ENCODE measurements around the gene HSD3B1.

HSD3B1 gene

DNA sequence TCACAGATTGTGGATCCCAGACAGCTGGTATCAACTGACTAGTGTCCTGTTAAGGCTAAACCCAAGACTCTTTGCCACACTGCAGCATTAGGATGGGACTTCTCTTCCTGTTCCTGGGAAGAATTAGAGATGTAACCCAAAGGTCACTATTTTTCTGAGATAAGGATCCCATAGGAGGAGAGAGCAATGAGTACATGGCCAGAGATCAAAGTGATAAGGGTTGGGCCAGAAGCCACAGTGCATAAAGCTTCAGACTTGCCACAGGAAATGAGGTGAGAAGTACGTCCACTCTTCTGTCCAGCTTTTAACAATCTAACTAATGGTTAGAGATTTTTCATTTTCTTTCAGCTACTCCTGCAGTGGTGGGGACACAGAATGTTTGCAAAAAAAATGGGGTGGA is at the start of gene HSD3B1:
HSD3B1 (plus strand) TSS at position 270 of the 400 bp plus-strand sequence. CDS start 267 bp downstream, outside the sequence.
- no peak for DNase-seq (ENCODE audit: low read depth)

DNA sequence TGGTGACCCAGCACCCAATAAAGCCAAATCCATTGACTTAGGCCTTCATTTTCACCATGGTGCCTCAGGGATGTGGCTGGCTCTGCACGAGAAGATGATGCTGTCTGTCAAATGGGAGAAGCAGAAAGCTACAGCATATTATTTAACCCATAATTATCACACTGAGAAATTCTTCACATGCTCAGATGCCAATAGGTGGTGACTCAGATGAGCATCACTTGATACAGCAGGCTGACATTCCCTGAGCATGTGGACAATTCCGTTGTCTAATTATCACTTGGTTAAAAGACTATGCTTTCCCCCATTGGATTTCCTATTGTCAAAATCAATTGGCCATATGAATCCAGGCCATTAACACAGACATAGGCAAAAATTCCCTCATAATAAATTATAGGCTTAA is 44.0 kb upstream of the HSD3B1 start:
- DNase-seq (ENCODE audit: low read depth), result no peak

DNA sequence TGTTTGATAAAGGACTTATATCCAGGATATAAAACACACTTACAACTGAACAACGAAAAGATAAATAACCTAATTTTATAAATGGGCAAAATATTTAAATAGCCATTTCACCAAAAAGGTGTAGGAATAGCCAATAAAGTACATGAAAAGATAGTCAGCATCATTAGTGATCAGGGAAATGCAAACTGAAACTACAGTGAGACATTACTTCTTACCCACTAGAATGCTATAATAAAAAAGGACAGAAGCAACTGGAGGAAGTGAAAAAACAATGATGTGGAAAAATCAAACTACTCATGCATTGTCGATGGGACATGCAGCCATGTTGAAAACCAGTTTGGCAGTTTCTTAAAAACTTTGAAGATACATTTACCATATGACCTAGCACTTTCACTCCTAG is 43.4 kb upstream of the HSD3B1 start:
- no peak for DNase-seq (ENCODE audit: low read depth)

DNA sequence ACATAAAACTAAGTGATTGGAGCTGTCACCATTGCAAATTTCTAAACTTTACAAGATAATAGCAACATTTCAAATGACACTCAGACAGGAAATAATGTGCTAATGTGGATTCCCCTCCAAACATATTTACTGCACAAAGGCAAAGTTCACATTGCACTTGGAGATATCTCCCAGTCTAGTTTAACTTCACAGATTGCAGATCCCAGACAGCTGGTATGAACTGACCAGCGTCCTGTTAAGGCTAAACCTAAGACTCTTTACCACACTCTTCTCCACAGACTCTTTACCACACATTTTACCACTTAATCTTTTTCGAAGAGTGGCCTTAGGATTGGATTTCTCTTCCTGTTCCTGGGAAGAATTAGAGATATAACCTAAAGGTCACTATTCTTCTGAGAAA is 40.6 kb upstream of the HSD3B1 start:
- no peak for DNase-seq (ENCODE audit: low read depth)

DNA sequence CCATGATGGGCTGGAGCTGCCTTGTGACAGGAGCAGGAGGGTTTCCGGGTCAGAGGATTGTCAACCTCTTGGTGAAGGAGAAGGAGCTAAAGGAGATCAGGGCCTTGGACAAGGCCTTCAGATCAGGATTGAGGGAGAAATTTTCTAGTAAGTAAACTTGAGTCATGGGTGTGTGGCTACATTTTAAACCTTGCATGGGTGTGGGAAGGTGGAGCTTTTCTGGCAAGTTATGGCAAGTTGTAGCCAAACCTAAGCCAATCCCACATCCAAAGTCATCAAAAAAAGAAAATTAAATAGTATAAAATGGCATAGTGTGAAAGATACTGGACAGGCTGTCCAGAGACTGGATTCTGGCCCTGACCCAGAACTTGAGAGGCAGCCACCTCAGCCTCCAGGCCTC is 39.8 kb upstream of the HSD3B1 start:
- DNase-seq (ENCODE audit: low read depth), result no peak

DNA sequence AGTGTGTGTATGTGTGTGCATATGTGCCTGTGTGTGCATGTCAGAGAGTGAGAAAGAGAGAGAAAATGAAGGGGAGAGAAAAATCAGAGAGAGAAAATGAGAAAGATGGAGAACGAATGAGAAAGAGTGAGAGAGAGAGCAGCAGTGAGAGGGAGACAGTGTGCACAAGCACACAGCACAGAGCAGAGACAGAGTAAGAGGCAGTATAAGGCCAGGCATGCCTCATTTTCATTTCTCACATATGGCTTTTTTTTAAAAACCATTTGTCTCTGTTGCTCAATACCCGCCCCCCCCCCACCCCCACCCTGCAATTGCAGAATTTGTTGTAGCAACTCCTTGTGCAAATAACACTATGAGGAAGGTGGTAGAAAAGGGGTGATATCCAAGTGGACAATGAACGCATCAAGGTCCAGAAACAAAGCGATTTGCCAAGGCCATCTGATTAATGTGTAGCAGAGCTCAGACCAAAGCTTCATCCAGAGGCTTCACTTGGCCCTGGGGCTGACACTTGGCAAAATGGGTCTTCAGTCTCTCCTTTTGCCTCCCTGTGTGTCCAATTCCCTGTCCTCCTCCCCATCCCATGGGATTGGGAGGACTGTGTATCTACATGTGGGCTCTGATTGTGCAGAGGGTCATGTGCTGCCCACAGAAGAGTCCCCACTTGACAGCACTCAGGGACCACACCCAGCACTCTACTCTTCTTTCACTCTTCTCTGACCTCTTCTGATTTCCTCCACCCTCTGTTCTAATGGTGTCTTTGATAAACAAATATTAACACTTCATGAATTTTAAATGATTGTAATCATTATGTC is 38.9 kb upstream of the HSD3B1 start:
- no peak for DNase-seq (ENCODE audit: low read depth)

DNA sequence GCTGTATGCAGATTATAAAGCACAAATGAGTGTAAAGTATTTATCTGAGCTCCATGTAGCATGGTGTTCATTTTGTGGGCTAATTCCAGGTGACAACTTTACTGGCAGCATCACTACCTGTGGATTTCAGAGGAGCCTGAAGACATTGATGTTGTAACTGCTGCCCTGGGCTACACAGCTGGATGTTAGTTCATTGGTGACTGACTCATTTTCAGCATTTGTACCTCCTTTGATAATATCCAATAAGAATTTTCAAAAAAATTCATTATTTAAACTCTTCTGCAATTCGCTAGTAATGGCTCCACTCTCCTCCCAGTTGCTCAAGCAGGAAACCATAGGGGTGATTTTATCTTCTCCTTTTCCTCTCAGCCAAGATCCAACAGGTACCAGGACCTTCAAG is 37.3 kb upstream of the HSD3B1 start:
- DNase-seq (ENCODE audit: low read depth), result no peak

DNA sequence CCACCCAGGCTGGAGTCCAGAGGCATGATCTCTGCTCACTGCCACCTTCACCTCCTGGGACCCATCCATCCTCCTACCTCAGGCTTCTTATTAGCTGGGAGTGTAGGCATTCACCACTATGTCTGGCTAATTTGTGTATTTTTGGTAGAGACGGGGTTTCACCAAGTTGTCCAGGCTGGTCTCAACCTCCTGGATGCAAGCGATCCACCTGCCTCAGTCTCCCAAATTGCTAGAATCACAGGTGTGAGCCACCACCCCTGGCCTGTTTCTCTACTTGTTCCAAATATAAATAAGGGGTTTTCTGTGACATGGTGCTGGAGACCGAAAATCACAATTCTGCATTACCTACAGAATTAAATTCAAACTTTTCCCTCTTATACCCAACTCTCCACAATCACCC is 36.6 kb upstream of the HSD3B1 start:
- DNase-seq (ENCODE audit: low read depth), result no peak

DNA sequence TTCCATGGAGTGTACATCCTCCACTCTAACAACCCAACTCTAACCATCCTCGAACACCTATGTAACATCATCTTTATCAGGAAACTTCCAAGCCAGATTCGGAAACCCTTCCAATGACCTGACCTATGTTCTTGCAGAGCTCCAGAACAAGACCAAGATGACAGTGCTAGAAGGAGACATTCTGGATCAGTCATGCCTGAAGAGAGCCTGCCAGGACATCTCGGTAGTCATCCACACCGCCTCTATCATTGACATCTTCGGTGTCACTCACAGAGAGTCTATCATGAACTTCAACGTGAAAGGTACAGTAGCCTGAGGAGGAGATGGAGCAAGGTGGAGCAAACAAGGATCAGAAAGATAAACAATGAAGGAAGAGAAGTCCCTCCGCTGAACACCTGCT is 36.1 kb upstream of the HSD3B1 start:
- DNase-seq (ENCODE audit: low read depth), result no peak

DNA sequence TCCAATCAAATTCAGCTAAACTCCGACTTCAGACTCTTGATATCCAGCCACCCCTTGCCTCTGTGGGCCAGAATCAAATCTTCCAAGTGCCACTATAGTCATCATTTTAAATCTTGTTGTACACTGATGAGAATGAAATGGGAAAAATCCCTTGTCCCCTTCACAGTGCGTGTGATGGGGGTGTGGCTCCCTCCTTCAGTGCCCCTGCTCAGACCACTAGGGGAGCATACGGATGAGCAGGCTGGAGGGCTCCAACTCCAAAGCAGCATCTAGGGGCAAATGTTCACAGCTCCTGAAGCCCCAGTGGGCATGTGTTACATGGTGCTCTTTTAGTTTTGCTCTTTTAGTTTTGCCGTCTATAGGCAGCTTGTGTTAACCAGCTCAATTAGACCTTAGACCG is 35.4 kb upstream of the HSD3B1 start:
- no peak for DNase-seq (ENCODE audit: low read depth)

DNA sequence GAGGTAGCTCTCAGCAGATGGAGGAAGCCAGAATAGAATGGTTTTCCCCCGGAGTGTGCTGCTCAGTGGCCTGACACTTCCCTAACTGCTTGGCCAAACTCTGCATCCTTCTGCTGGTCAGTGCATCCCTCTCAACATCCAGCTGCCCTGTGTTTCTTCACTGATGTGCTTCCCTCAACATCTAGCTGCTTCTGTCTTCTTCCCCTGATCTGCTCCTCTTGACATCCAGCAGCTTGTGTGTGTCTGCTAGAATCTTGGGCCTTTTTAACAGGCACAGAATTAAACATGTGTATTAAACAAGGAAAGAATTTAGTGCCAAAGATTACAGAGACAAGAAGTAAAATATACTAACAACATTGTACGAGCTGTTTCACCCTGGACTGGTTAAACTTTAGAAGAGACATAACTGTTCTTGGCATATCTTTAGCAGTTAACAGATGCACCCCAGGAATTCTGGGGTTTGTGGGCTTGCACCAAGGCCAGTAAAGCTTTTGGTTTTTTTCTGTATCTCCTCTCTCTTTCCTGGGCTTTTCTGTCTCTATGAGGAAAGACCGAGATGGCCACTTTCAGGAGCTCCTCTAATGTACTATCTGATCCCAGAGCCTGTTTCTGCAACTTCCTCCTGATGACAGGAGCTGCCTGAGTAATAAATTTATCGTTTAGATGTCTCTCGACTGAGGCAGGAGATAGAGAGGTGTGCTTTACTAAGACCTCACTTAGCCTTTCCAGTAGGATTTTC is 34.8 kb upstream of the HSD3B1 start:
- DNase-seq (ENCODE audit: low read depth), result no peak

DNA sequence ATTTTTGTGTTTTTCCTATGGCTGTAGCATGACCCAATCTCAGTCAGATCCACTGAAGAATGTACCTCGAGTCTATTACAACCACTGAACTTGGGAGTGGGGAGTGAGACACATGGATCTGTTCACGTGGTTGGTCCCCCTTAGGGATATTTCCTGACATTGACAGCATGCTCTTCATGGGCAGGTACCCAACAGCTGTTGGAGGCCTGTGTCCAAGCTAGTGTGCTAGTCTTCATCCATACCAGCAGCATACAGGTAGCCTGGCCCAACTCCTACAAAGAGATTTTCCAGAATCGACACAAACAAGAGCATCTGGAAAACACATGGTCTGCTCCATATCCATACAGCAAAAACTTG is 34.2 kb upstream of the HSD3B1 start:
- DNase-seq (ENCODE audit: low read depth), result no peak

DNA sequence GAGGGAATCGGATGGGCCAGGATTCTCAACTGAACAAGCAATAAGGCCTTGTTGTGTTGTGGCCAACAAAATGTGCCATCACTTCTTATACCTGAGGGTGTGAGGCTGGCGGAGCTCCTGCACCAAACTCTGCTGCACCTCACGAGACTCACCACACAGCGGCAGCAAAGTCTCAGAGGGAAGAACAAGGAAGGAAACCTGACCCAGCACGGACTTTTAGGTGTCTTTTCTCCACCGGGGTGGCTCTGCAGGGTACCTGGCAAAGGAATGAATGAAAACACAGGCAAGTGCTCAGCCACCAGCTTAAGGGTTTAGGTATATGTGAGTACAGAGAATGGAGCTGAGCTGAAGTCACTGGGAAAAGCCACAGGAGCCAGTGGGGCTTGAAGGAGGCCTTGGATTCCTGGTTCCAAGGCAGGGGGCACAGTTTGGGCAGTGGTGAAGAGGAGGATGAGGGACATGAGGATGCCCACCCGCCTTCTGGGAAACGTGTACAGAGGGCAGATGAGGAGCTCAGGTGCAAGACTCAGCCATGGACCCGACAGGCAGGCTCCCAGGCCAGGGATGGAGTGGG is 31.1 kb upstream of the HSD3B1 start:
- DNase-seq (ENCODE audit: low read depth), result no peak

DNA sequence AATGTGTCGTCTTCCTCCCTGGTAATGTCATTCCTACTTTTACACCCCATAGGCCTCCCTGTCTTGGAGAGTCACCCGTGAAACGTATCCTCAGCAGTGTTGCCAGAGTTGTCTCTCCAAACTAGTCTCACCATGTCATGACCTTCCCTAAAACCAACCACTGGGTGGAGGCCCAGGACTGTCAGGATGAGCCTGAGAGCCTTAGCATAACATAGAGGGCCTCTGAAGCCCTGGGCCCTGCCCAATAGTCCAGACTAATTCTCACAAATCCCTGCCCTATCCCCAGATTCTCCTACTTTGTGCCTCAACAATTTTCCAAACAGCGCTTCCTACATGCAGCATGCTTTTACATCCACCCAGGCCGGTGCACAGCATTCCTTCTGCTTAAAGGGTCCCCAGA is 29.3 kb upstream of the HSD3B1 start:
- DNase-seq (ENCODE audit: low read depth), result no peak

DNA sequence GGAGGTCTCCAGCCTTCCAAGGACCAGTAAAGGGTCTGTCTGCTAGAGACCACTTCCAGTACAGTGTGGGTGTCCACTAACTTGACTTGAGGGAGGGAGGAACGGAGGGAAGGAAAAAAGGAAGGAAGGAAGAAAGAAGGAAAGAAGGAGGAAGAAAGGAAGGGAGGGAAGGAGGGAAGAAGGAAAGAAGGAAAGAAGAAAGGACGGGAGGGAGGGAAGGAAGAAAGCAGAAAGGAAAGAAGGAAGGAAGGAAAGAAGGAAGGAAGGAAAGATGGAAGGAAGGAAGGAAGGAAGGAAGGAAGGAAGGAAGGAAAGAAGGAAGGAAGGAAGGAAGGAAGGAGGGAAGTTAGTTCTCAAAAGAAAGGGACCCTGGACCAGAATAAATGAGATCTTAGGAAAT is 26.8 kb upstream of the HSD3B1 start:
- no peak for DNase-seq (ENCODE audit: low read depth)

DNA sequence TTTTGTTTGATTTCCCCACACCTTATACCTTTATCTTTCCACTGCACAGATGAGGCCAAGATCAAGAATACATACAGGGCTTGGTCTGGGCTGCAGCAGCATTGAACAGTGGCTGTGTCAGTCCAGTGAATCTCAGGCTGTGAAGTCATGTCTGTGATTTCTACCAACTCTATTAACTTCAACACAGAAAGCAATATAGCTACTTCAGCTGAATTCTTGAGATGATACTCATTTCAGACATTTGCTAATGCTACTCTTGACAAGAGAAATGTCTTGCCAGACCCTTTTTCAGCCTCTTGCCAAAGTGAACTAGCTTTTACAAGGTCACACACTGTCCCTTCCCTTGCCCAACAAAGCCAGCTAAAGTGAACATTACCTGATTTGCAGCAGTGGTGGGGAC is 25.1 kb upstream of the HSD3B1 start:
- DNase-seq (ENCODE audit: low read depth), result no peak

DNA sequence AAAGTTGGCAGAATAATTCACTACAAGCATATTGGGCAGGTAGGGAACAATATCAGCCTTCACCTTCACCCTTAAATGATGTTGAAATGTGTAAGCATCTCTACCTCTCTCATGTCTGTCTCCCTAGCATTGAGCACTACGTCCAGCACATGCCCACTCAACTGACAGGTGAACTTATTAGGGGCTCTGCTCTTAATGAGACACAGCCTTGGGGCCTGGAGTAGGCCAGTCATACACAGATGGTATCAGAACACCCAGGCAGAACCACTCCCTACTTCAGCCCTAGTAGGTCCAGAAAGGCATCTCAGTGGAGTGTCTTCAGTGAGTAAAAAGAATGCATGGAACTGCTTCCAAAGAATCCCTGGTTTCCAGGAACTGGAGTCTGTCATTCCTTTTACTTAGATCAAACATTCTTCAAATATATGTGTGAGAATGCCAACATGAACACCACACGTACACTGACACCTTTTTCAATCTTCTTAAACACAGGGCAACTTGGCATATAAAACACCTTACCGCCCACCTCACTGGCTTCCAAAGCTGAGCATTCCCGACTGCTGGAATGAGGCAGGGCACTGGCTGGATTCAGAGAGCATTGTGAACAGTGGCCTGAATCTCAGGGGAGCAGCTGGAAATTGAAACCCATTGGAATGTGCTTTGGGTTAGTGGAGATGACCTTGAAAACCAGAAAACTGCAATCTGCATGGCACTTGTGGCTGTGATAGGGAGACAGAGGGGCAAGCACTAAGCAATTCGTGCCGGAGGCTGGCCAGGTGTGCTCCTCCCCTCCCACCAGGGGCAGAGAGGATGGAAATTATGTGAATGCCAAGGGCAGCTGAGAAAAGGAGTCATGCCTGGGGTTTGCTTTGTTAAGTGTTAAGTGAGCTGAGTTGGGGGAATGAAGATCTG is 24.2 kb upstream of the HSD3B1 start:
- DNase-seq (ENCODE audit: low read depth), result no peak

DNA sequence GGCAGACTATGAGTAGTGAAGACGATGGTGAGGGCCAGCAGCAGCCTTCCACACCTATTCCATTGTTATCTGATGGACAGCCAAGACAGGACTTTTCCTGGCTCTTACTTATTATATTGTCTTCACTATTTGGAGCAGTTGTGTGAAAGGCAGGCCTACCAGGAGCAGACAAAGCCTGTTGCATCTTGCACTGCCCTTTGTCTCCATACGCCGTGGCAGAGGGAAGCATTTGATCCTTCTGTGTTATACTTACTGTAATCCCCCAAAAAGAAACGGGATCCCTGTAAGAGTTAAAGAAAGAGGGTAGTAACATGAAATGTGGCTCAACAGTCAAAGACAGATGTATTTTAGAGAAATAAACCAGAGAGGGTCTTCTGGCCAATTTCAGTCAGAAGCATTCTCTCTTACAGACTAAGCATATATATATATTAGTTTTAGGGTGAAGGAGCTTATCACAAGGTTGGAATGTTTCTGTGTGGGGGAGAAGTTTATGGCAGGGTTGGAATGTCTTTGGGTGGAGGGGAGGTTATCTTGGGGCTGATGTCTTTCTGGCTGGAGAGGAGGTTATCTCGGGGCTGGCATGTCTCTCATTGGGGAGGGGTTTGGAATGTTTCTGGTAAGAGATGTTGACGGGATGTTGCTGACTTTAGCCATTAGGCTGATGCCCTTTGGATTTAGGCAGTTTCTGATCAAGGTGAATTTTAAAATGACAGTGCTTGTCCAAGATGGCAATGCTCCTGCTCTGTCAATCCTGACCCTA is 23.4 kb upstream of the HSD3B1 start:
- DNase-seq (ENCODE audit: low read depth), result no peak

DNA sequence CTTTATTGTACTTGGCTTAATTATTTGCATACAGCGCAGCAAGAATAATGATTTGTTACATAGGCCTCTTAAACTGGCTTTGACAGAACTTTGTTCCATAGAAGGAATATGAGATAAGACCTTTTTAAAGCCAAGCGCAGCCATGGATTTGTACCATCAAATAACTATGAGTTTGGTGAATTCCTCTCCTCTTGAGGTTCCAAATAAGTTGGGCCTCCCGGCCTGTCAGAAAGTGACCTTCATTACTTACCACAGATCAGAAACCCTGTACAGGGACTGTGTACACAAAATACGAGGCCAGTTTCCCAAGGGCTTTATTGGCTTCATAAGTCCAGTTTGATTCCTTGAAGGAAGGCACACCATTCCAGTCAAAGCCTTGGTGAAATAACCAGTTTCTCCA is 21.8 kb upstream of the HSD3B1 start:
- no peak for DNase-seq (ENCODE audit: low read depth)

DNA sequence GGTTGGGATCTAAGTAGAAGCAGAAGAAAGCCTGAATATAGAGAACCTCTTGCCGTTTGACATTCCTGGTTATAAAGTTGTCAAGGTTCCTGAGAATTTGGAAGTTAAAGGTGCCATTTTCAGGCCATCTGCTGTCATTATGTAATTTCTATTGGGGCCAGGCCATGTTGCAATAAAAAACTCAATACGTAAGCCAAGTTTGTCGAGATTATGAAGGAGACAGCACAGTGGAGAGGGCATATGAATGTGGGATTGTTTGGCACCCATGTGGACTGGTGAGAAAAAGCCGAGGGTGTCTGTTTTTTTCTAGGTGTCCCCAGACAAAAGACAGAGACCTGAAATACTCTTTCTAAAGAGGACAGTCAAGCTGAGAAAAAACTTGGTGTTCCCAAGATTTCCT is 18.8 kb upstream of the HSD3B1 start:
- DNase-seq (ENCODE audit: low read depth), result no peak

DNA sequence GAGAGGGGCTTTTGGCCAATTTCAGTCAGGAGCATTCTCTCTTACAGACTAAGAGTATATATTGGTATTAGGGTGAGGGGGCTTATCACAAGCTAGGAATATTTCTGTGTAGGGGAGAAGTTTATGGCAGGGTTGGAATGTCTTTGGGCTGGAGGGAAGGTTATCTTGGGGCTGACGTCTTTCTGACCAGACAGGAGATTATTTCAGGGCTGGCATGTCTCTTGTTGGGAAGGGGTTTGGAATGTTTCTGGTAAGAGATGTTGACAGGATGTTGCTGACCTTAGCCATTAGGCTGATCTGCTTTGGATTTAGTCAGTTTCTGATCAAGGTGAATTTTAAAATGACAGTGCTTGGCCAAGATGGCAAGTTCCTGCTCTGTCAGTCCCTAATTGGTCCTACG is 17.8 kb upstream of the HSD3B1 start:
- no peak for DNase-seq (ENCODE audit: low read depth)

DNA sequence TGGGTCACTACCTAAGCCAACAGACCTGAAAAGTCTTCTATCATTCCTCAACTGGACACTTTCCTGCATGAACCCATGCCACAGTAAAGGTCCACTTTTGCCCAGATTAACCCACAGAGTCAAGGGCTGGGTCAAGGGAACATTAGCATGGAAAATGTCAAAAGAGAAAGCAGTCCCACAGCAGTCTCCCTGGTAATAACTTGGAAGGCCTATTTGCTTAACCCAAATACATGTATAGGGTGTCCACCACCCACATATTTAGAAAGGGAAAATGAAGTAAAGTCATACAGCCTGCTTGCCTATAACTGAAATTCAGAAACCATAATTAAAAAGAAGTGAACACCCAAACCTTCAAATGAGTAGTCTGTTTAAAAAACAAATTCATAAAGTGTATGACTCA is 16.1 kb upstream of the HSD3B1 start:
- DNase-seq (ENCODE audit: low read depth), result no peak

Measured in HS-5 (cell line).